ENCODE results near the gene BLCAP. TPM values are rescaled to one million over a fixed set of nuclear protein-coding genes. Genes with fewer than 3 reads are reported as not detected.

Gene BLCAP
- total RNA-seq, 1 experiment from 2014 or later, result 129 TPM

DNA sequence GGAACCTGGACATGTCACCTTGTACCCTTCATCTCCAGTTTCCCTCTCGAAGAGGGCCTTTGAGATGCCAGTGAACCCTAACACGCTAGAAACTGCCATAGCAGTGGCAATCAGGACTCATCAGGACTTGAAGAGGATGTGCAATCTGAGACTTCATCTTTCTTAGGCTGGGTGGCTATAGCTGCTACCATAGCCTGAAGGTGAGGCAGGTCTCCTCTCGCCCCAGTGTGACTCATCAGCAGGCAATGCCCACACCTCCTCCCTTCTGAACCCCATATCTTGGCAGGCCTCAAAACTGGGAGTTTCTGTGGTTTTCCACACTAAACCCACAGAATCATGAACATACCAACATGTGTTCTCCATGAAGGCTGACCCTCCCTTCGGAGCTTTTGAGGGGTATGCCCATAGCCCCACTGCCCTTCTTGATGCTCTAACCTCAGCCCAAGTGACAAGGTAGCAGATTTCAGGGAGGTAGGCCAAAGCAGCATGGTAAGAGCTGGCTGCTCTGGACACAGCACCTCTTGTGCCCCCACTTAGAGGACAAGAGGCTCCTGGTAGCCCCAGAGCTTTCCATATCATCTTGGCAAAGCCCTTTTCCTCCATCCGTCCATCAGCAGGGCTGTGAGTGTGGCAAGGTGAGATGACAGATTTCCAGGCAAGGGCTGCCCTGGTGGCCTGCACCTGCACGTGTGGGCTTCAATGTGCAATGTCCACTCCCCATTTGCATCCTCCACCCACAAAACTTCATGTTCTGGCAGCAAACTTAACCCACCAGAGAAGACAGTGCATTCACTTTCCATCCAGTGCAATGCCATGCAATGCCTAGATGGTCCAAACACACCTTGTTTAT is 2.6 kb downstream of the BLCAP start:
- TF ChIP-seq, protein P1, sequence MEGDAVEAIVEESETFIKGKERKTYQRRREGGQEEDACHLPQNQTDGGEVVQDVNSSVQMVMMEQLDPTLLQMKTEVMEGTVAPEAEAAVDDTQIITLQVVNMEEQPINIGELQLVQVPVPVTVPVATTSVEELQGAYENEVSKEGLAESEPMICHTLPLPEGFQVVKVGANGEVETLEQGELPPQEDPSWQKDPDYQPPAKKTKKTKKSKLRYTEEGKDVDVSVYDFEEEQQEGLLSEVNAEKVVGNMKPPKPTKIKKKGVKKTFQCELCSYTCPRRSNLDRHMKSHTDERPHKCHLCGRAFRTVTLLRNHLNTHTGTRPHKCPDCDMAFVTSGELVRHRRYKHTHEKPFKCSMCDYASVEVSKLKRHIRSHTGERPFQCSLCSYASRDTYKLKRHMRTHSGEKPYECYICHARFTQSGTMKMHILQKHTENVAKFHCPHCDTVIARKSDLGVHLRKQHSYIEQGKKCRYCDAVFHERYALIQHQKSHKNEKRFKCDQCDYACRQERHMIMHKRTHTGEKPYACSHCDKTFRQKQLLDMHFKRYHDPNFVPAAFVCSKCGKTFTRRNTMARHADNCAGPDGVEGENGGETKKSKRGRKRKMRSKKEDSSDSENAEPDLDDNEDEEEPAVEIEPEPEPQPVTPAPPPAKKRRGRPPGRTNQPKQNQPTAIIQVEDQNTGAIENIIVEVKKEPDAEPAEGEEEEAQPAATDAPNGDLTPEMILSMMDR (IDR thresholded peaks at IDR 0.05; ENCODE audit: insufficient read depth in 1 of 2, low read depth in 1 of 2, low read length in 1 of 2, severe bottlenecking in 1 of 2, unreplicated experiment in 1 of 2), result no peak
- no peaks in the 10 kb centered on the region for H3K27me3 ChIP-seq (replicated peaks; ENCODE audit: control insufficient read depth, insufficient read depth, low read length)
- H3K27me3 Mint-ChIP-seq (ENCODE audit: insufficient read depth, unreplicated experiment), result no peaks in the 10 kb centered on the region
- peak overlapping the region; percentile 77 for H3K27ac Mint-ChIP-seq (ENCODE audit: unreplicated experiment)
- BruUV-seq (replicated peaks), result no TSS peak
- peaks cover 36% of the 10 kb centered on the region for H3K4me1 ChIP-seq
- POLR2A ChIA-PET, result interaction anchor here (1.0 kb wide), 1 partner anchor 346 kb away, joined by 5 read pairs; the partner anchor contains the start of gene RPN2
- H3K4me1 Mint-ChIP-seq (ENCODE audit: low read depth, unreplicated experiment), result peaks cover 47% of the 10 kb centered on the region
- peaks cover 2% of the 10 kb centered on the region; the same call in 1 of the 2 replicates for H3K36me3 ChIP-seq (ENCODE audit: control insufficient read depth, insufficient read depth, low read length)
- H3K4me3 Mint-ChIP-seq (ENCODE audit: unreplicated experiment), result peak overlapping the region; percentile 79
- intact Hi-C loops (cut with micrococcal nuclease; ENCODE audit: unreplicated experiment), result no loop called here
- no peaks in the 10 kb centered on the region for H3K9me3 Mint-ChIP-seq (ENCODE audit: unreplicated experiment)
- H3K36me3 Mint-ChIP-seq (ENCODE audit: insufficient read depth, unreplicated experiment), result peaks cover 48% of the 10 kb centered on the region
- no peaks in the 10 kb centered on the region for H3K9me3 ChIP-seq
- no peak overlapping the region for H3K4me3 ChIP-seq (ENCODE audit: low read depth, low read length)
- CTCF ChIA-PET, result no interaction called here
- DNase-seq, result peak in 1 of 2 experiments; percentile 53

GRCh38 chr20:37523911-37524700 is 3.6 kb downstream of the BLCAP start:
- TF ChIP-seq, protein P1 (IDR thresholded peaks at IDR 0.05; ENCODE audit: insufficient read depth in 1 of 2, low read depth in 1 of 2, low read length in 1 of 2, severe bottlenecking in 1 of 2, unreplicated experiment in 1 of 2), result no peak
- no peaks in the 10 kb centered on the region for H3K27me3 ChIP-seq (replicated peaks; ENCODE audit: control insufficient read depth, insufficient read depth, low read length)
- Mint-ChIP-seq H3K36me3 (ENCODE audit: insufficient read depth, unreplicated experiment) (peaks cover 56% of the 10 kb centered on the region), H3K27ac (ENCODE audit: unreplicated experiment) (peak overlapping the region; percentile 77), H3K4me3 (ENCODE audit: unreplicated experiment) (peak overlapping the region; percentile 29), H3K4me1 (ENCODE audit: low read depth, unreplicated experiment) (peaks cover 42% of the 10 kb centered on the region), H3K27me3 (ENCODE audit: insufficient read depth, unreplicated experiment) (no peaks in the 10 kb centered on the region), H3K9me3 (ENCODE audit: unreplicated experiment) (no peaks in the 10 kb centered on the region)
- intact Hi-C loops (cut with micrococcal nuclease; ENCODE audit: unreplicated experiment), result no loop called here
- DNase-seq, result peak; percentile 78 to 80
- ChIA-PET POLR2A (no interaction called here), CTCF (interaction anchor here (0.7 kb wide), 1 partner anchor 139 kb away, joined by 3 read pairs; no protein-coding TSS in a partner anchor)
- H3K9me3 ChIP-seq, result no peaks in the 10 kb centered on the region
- H3K4me1 ChIP-seq, result peaks cover 32% of the 10 kb centered on the region
- peaks cover 2% of the 10 kb centered on the region; the same call in 1 of the 2 replicates for H3K36me3 ChIP-seq (ENCODE audit: control insufficient read depth, insufficient read depth, low read length)
- no peak overlapping the region; the same call in 1 of the 2 replicates for H3K4me3 ChIP-seq (ENCODE audit: low read depth, low read length)
- BruUV-seq (replicated peaks), result no TSS peak

- no peak overlapping the region for H3K27ac Mint-ChIP-seq (ENCODE audit: unreplicated experiment)
- TF ChIP-seq, protein P1 (IDR thresholded peaks at IDR 0.05; ENCODE audit: insufficient read depth in 1 of 2, low read depth in 1 of 2, low read length in 1 of 2, severe bottlenecking in 1 of 2, unreplicated experiment in 1 of 2), result no peak
- peaks cover 38% of the 10 kb centered on the region for H3K4me1 Mint-ChIP-seq (ENCODE audit: low read depth, unreplicated experiment)
These were observed 4.7 kb downstream of the BLCAP start for GRCh38 chr20:37523012-37523391.

More at GRCh38 chr20:37523012-37523391, 4.7 kb downstream of the BLCAP start:
- Histone ChIP-seq H3K27me3 (replicated peaks; ENCODE audit: control insufficient read depth, insufficient read depth, low read length) (no peaks in the 10 kb centered on the region), H3K36me3 (ENCODE audit: control insufficient read depth, insufficient read depth, low read length) (peaks cover 2% of the 10 kb centered on the region; the same call in 1 of the 2 replicates), H3K9me3 (no peaks in the 10 kb centered on the region), H3K4me1 (peaks cover 25% of the 10 kb centered on the region), H3K4me3 (ENCODE audit: low read depth, low read length) (no peak overlapping the region)
- BruUV-seq (replicated peaks), result no TSS peak
- Mint-ChIP-seq H3K9me3 (ENCODE audit: unreplicated experiment) (no peaks in the 10 kb centered on the region), H3K36me3 (ENCODE audit: insufficient read depth, unreplicated experiment) (peaks cover 54% of the 10 kb centered on the region), H3K4me3 (ENCODE audit: unreplicated experiment) (no peak overlapping the region), H3K27me3 (ENCODE audit: insufficient read depth, unreplicated experiment) (no peaks in the 10 kb centered on the region)
- DNase-seq, result no peak
- ChIA-PET CTCF (no interaction called here), POLR2A (no interaction called here)
- intact Hi-C loops (cut with micrococcal nuclease; ENCODE audit: unreplicated experiment), result no loop called here

Measured in Caco-2 (cell line).